Stomach (tissue), 9 donors: ENCODE data around the gene PRRT4. TPM values are rescaled to one million over a fixed set of nuclear protein-coding genes. Genes with fewer than 3 reads are reported as not detected.

Experiments used
- DNase-seq, 2 donors: peaks; one replicate each; pipeline versions ENCODE4 v3.0.0 to v3.0.0-alpha.2; 2013 to 2019
- H3K27ac ChIP-seq, 5 donors: fragments of 200-600 bp in 4 of 5; sonication (generic) in 4 of 5; one replicate each; pipeline ENCODE4 v1.5.1; 2013 to 2019; ENCODE audit warnings: mild to moderate bottlenecking in 1 of 5, moderate library complexity in 1 of 5
- H3K27me3 ChIP-seq, 3 donors: fragments of 200-600 bp; sonication (generic); one replicate each; pipeline ENCODE4 v1.5.1; 2017 to 2019; ENCODE audit warnings: mixed run types in 1 of 3
- H3K36me3 ChIP-seq, 4 donors: fragments of 200-600 bp; sonication (generic); 1 replicate in 3 of 4; 2 replicates in 1 of 4; pipeline ENCODE4 v1.5.1; 2016 to 2019
- H3K4me1 ChIP-seq, 4 donors: fragments of 200-600 bp; sonication (generic); one replicate each; pipeline ENCODE4 v1.5.1; 2016 to 2019
- H3K4me3 ChIP-seq, 4 donors: fragments of 200-600 bp; sonication (generic) in 3 of 4; one replicate each; pipeline ENCODE4 v1.5.1; 2016 to 2019; ENCODE audit warnings: mild to moderate bottlenecking in 1 of 4
- H3K9me3 ChIP-seq, 4 donors: fragments of 200-600 bp; sonication (generic); one replicate each; pipeline ENCODE4 v1.5.1; 2016 to 2019
- EP300 ChIP-seq: sonication (generic); formaldehyde crosslinking; IDR thresholded peaks from one replicate; pipeline ENCODE4 v1.6.1; 2017; ENCODE audit warnings: antibody characterized with exemption
- POLR2A ChIP-seq, 4 donors: fragments of 450-650 bp; IDR thresholded peaks; one replicate each; pipeline ENCODE4 v1.6.1; 2016; ENCODE audit warnings: antibody characterized with exemption in 4 of 4, control low read depth in 2 of 4, mild to moderate bottlenecking in 1 of 4, moderate library complexity in 1 of 4
- POLR2AphosphoS5 ChIP-seq, 3 donors: sonication (generic); formaldehyde crosslinking; IDR thresholded peaks; one replicate each; pipeline ENCODE4 v1.6.1; 2016; ENCODE audit warnings: antibody characterized with exemption in 3 of 3
- WGBS, 5 donors: extraction: QIAGEN DNeasy Blood & Tissue Kit in 3 of 5; methylation state at CpG; one replicate each; pipeline versions ENCODE4 v1.1.5 to v1.1.7; 2013 to 2018; 5-methylcytosine and 5-hydroxymethylcytosine counted together
- intact Hi-C: fragments of 100-400 bp; cut with DNase I; formaldehyde crosslinking; loops from one replicate; pipeline ENCODE4 v1.15.1; 2023; ENCODE audit warnings: low total_unique reads
- polyA plus RNA-seq, 3 donors: library from polyadenylated mRNA; stranded (reverse); fragments of 200-250 nt; gene quantifications; one replicate each; pipeline ENCODE4 v1.2.3, GENCODE V29; 2013
- total RNA-seq, 5 donors: library from RNA; depleted of rRNA; stranded (reverse); fragments of >200 nt; gene quantifications; one replicate each; pipeline versions ENCODE4 v1.1.0 to v1.2.3, GENCODE V29; 2014 to 2016
- TF ChIP-seq, protein P1 (sequence below), 7 experiments: fragments of 450-650 bp in 4 of 7; fragments of 200-600 bp in 3 of 7; sonication (generic) in 3 of 7; IDR thresholded peaks; one replicate each; pipeline ENCODE4 v1.5.1; 2016 to 2019; ENCODE audit warnings: antibody characterized with exemption in 7 of 7, control low read depth in 2 of 7, mild to moderate bottlenecking in 1 of 7
- donor health status: healthy with polysubstance abuse.
- donor health status: Bipolar disorder and iron deficiency.
- donor health status: healthy.

Gene PRRT4
- total and polyA plus RNA-seq, 8 donors, result 0.12 to 1.2 TPM; not detected in 6

DNA sequence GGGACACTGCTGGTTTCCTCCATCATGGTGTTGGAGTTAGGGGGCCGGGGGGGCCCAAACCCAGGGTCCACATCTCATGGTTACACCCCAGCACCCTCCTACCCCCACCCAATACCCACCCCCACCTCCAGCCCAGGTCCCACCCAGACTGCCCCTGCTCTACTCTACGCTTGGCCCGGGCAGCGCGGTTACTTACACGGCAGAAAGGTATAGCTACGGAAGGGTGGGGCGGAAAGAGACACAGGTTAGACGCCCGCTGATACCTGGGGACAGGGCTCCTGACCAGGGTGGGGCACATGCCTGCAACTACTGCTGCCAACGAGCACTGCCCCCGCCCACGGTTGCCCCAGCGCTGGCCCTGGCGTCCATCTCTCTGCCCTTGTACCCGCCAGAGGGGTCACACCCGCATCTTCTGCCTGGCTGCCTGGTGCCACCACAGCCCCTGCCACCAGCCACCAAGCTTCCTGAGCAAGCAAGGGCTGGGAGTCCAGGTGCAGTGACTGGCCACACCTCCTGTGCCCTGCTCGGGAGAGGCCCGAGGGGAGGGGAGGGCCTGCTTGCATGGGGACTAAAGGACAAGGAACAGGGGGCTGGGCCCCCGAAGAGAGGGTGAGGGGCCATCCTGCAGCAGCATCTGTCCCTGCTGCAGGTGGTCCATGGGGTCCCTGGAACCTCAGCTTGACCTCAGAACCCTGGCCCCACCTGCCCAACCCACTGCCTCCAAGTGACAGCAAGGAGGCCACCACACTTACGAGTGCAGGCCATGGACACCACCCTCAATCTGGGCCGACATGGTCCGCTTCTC lies 32.2 kb upstream of the PRRT4 start:
- 82 to 91% (median 84%) methylated on average over 11 to 23 of the region's 23 CpGs for WGBS, 5 donors
- TF ChIP-seq POLR2A (IDR thresholded peaks at IDR 0.05) (no peak), POLR2AphosphoS5 (IDR thresholded peaks at IDR 0.05) (no peak), EP300 (no peak)
- TF ChIP-seq, protein P1, sequence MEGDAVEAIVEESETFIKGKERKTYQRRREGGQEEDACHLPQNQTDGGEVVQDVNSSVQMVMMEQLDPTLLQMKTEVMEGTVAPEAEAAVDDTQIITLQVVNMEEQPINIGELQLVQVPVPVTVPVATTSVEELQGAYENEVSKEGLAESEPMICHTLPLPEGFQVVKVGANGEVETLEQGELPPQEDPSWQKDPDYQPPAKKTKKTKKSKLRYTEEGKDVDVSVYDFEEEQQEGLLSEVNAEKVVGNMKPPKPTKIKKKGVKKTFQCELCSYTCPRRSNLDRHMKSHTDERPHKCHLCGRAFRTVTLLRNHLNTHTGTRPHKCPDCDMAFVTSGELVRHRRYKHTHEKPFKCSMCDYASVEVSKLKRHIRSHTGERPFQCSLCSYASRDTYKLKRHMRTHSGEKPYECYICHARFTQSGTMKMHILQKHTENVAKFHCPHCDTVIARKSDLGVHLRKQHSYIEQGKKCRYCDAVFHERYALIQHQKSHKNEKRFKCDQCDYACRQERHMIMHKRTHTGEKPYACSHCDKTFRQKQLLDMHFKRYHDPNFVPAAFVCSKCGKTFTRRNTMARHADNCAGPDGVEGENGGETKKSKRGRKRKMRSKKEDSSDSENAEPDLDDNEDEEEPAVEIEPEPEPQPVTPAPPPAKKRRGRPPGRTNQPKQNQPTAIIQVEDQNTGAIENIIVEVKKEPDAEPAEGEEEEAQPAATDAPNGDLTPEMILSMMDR (IDR thresholded peaks at IDR 0.05), result no peak
- peaks cover 0 to 2% (median 0%) of the 10 kb centered on the region in 3 donors for H3K27me3 ChIP-seq
- no peaks in the 10 kb centered on the region for H3K9me3 ChIP-seq
- no peak overlapping the region for H3K4me3 ChIP-seq
- no peak overlapping the region for H3K27ac ChIP-seq
- peaks cover 51 to 75% (median 74%) of the 10 kb centered on the region in 4 donors for H3K36me3 ChIP-seq
- intact Hi-C loops, result no loop called here
- H3K4me1 ChIP-seq, result no peaks in the 10 kb centered on the region
- DNase-seq, result no peak

DNA sequence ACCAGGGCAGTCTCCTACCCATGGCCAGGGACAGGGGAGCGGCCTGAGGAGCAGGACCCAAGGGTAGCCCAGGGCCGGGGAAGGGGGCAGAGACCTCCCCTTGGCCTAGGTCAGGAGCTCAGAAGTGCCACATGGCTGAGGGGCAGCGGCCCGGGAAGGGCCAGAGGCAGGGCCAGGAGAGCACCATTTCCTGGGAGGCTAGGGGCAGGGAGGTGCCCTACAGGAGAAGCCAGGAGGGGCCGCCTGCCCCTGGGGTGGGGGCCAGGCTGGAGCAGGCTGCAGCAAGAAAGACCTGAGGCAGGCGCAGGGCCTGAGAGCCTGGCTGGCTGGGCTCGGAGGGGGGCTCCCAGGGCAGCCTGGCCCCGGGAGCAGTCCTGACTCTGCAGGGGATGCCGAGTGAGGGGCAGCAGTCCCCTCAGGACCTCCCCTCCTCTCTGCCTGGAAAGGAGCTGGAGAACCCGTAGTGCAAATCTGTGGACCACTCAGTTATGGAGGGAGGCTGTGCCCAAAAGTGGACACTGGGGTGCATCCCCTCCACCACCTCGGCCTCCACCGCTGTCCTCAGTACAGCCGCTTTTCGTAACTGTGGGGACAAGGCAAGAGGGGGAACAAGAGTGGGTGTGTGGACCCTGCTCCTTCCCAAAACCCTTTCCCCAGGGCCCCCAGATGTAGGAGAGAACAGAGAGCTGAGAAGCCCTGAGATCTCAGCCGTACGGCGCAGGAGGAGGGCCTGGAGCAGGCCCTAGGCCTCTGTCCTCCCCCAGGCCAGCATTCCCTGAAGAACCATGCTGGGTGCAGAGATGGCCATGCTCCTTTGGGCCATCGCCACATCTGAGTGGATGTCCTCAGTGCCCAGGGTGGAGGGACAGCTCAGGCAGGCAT lies 31.2 kb upstream of the PRRT4 start:
- Histone ChIP-seq H3K9me3 (no peaks in the 10 kb centered on the region), H3K4me3 (no peak overlapping the region), H3K27ac (no peak overlapping the region), H3K36me3 (peaks cover 43 to 65% (median 63%) of the 10 kb centered on the region in 4 donors), H3K4me1 (peaks cover 0 to 4% (median 3%) of the 10 kb centered on the region in 4 donors), H3K27me3 (peaks cover 0 to 11% (median 0%) of the 10 kb centered on the region in 3 donors)
- intact Hi-C loops, result no loop called here
- no peak for TF ChIP-seq POLR2AphosphoS5 (IDR thresholded peaks at IDR 0.05)
- TF ChIP-seq EP300, result no peak
- no peak for TF ChIP-seq POLR2A (IDR thresholded peaks at IDR 0.05)
- TF ChIP-seq, protein P1 (IDR thresholded peaks at IDR 0.05), result no peak
- 89 to 95% (median 92%) methylated on average over 12 to 18 of the region's 18 CpGs for WGBS, 5 donors
- no peak for DNase-seq

DNA sequence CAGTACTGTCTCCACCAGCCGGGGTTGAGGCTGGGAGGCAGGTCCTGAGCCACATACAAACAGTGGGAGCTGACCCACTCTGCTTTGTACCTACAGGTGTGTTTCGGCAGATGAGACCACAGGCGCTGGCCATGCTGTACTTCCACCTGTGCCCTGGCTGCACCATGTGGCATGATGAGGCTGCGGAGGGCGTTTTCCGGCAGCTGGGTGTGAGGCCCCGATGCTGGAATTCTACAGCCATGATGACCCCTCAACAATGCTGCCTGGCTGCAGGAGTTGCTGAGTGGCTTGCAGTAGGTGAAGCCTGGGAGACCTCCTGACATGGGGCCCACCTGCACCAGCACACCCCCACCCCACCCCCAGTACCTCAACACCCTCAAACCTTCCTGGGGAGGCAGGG lies 30.3 kb upstream of the PRRT4 start:
- Histone ChIP-seq H3K36me3 (peaks cover 34 to 56% (median 54%) of the 10 kb centered on the region in 4 donors), H3K27ac (no peak overlapping the region), H3K27me3 (peaks cover 0 to 11% (median 0%) of the 10 kb centered on the region in 3 donors), H3K4me1 (peaks cover 0 to 11% (median 9%) of the 10 kb centered on the region in 4 donors), H3K4me3 (no peak overlapping the region), H3K9me3 (no peaks in the 10 kb centered on the region)
- intact Hi-C loops, result no loop called here
- TF ChIP-seq EP300, result no peak
- TF ChIP-seq POLR2AphosphoS5 (IDR thresholded peaks at IDR 0.05), result no peak
- no peak for TF ChIP-seq POLR2A (IDR thresholded peaks at IDR 0.05)
- TF ChIP-seq, protein P1 (IDR thresholded peaks at IDR 0.05), result no peak
- WGBS, 5 donors, result 67 to 96% (median 92%) methylated on average over 1 to 7 of the region's 7 CpGs
- no peak for DNase-seq

DNA sequence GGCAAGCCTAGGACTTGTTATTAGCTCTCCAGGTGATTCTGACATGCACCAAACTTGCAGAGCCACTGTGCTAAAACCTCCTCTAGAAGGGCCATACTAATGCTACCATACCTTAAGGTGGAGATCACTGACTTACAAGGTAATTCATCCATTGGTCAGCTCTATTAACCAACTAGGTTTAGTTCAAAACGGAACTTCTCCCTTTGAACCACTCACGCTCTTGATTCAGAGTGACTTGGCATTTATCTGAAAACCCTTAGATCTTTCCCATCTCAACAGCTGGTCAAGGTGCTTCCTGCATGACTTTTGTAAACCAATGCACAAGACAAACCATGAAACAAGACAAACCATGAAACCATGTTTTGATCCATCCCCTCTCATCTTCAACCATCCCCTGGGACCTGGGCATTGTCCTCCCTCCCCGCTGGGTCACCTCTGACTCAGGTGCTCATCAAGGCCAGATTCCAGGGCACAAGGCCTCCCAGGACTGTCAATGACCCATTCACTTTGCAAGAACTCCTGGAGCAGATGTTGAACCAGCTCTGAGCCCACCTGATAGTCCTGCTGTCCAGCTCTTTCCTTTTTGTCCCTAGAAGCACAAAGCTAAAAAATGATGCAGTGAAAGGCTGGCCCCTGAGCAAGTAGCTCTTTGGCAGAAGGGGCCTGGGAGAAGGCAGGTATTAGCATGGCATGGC lies 29.5 kb upstream of the PRRT4 start:
- no peak overlapping the region for H3K27ac ChIP-seq
- intact Hi-C loops, result no loop called here
- WGBS, 5 donors, result 61 to 78% (median 75%) methylated on average over 3 of the region's 3 CpGs

More for the DNA sequence above, 29.5 kb upstream of the PRRT4 start:
- no peak for DNase-seq
- H3K4me1 ChIP-seq, result peaks cover 0 to 11% (median 9%) of the 10 kb centered on the region in 4 donors
- TF ChIP-seq, protein P1 (IDR thresholded peaks at IDR 0.05), result no peak
- no peak for TF ChIP-seq EP300
- no peak for TF ChIP-seq POLR2A (IDR thresholded peaks at IDR 0.05)
- no peak for TF ChIP-seq POLR2AphosphoS5 (IDR thresholded peaks at IDR 0.05)
- H3K4me3 ChIP-seq, result no peak overlapping the region
- H3K9me3 ChIP-seq, result no peaks in the 10 kb centered on the region
- H3K27me3 ChIP-seq, result peaks cover 0 to 11% (median 0%) of the 10 kb centered on the region in 3 donors
- peaks cover 26 to 48% (median 47%) of the 10 kb centered on the region in 4 donors for H3K36me3 ChIP-seq
